ENCODE data around the gene BCL2L11. TPM values are rescaled to one million over a fixed set of nuclear protein-coding genes. Genes with fewer than 3 reads are reported as not detected.
A peak's percentile ranks its signal among the peaks of the same experiment; 100 is the strongest.

The BCL2L11 gene
- total RNA-seq, 1 donor from 2014 or later: 221 TPM

GRCh38 chr2:111155610-111156009, 34.9 kb downstream of the BCL2L11 start:
- intact Hi-C loops (cut with micrococcal nuclease): no loop called here
- ATAC-seq (ENCODE audit: low read depth) (no peak), DNase-seq (no peak)
- POLR2A ChIA-PET: interaction anchor here (1.0 to 4.9 kb wide), 7 partner anchors 9 to 63 kb away, joined by 3 to 136 read pairs (median 38); partner anchors contain the start of gene BCL2L11
- peaks cover 57% of the 10 kb centered on the region for H3K4me1 Mint-ChIP-seq
- H3K36me3 Mint-ChIP-seq (ENCODE audit: low read depth): peaks cover 85% of the 10 kb centered on the region
- H3K4me3 Mint-ChIP-seq: peak overlapping the region; percentile 35
- H3K27me3 Mint-ChIP-seq: no peaks in the 10 kb centered on the region
- H3K9me3 Mint-ChIP-seq: no peaks in the 10 kb centered on the region
- CTCF ChIA-PET: interaction anchor here (1.1 to 2.9 kb wide), 3 partner anchors 8 to 38 kb away, joined by 3 to 15 read pairs (median 10); partner anchors contain the start of gene BCL2L11
- H3K27ac Mint-ChIP-seq: peak overlapping the region; percentile 95
- no peak for TF ChIP-seq CTCF (IDR thresholded peaks at IDR 0.05)

- H3K4me1 Mint-ChIP-seq: peaks cover 58% of the 10 kb centered on the region
- no peak for TF ChIP-seq CTCF (IDR thresholded peaks at IDR 0.05)
- H3K4me3 Mint-ChIP-seq: peak overlapping the region; percentile 61
- H3K36me3 Mint-ChIP-seq (ENCODE audit: low read depth): peaks cover 84% of the 10 kb centered on the region
- ATAC-seq (ENCODE audit: low read depth) (no peak), DNase-seq (no peak)
- intact Hi-C loops (cut with micrococcal nuclease): no loop called here
- H3K9me3 Mint-ChIP-seq: no peaks in the 10 kb centered on the region
- ChIA-PET POLR2A (interaction anchor here (0.6 to 4.9 kb wide), 24 partner anchors 10 to 549 kb away, joined by 3 to 136 read pairs (median 7); partner anchors contain the start of gene BCL2L11), CTCF (interaction anchor here (0.7 to 2.9 kb wide), 8 partner anchors 9 to 490 kb away, joined by 3 to 15 read pairs (median 7); partner anchors contain the start of gene BCL2L11)
- no peaks in the 10 kb centered on the region for H3K27me3 Mint-ChIP-seq
- peak overlapping the region; percentile 95 for H3K27ac Mint-ChIP-seq
Measured at GRCh38 chr2:111156529-111156928, 35.8 kb downstream of the BCL2L11 start.

- H3K36me3 Mint-ChIP-seq (ENCODE audit: low read depth): peaks cover 83% of the 10 kb centered on the region
- DNase-seq (peak; percentile 51), ATAC-seq (ENCODE audit: low read depth) (peak; percentile 69)
- CTCF ChIA-PET: interaction anchor here (0.7 to 2.9 kb wide), 9 partner anchors 11 to 489 kb away, joined by 3 to 15 read pairs (median 6); partner anchors contain the start of gene BCL2L11
- H3K9me3 Mint-ChIP-seq: no peaks in the 10 kb centered on the region
- peak overlapping the region; percentile 95 for H3K27ac Mint-ChIP-seq
- no peak for TF ChIP-seq CTCF (IDR thresholded peaks at IDR 0.05)
- intact Hi-C loops (cut with micrococcal nuclease): loop anchor here (1.0 kb wide), 6 partner anchors 10 to 548 kb away; partner anchors contain the start of gene BCL2L11
- H3K4me1 Mint-ChIP-seq: peaks cover 64% of the 10 kb centered on the region
- H3K27me3 Mint-ChIP-seq: no peaks in the 10 kb centered on the region
- H3K4me3 Mint-ChIP-seq: peak overlapping the region; percentile 73
- POLR2A ChIA-PET: interaction anchor here (0.6 to 4.9 kb wide), 27 partner anchors 11 to 549 kb away, joined by 3 to 136 read pairs (median 5); partner anchors contain the start of gene BCL2L11
Measured at GRCh38 chr2:111157071-111157661, 36.5 kb downstream of the BCL2L11 start.

- POLR2A ChIA-PET: interaction anchor here (0.6 to 4.9 kb wide), 24 partner anchors 11 to 548 kb away, joined by 3 to 136 read pairs (median 6); partner anchors contain the start of gene BCL2L11
- intact Hi-C loops (cut with micrococcal nuclease): loop anchor here (1.0 kb wide), 6 partner anchors 10 to 548 kb away; partner anchors contain the start of gene BCL2L11
- CTCF ChIA-PET: interaction anchor here (0.8 to 2.9 kb wide), 8 partner anchors 10 to 81 kb away, joined by 3 to 15 read pairs (median 6); partner anchors contain the start of gene BCL2L11
- no peak for DNase-seq
- peak overlapping the region; percentile 73 for H3K4me3 Mint-ChIP-seq
- H3K4me1 Mint-ChIP-seq: peaks cover 71% of the 10 kb centered on the region
- peak; percentile 65 for ATAC-seq (ENCODE audit: low read depth)
- peaks cover 83% of the 10 kb centered on the region for H3K36me3 Mint-ChIP-seq (ENCODE audit: low read depth)
- no peaks in the 10 kb centered on the region for H3K9me3 Mint-ChIP-seq
- no peak for TF ChIP-seq CTCF (IDR thresholded peaks at IDR 0.05)
- no peaks in the 10 kb centered on the region for H3K27me3 Mint-ChIP-seq
- peak overlapping the region; percentile 95 for H3K27ac Mint-ChIP-seq
Measured at GRCh38 chr2:111157798-111158197, 37.1 kb downstream of the BCL2L11 start.

- no peak overlapping the region for H3K4me3 Mint-ChIP-seq
- ChIA-PET POLR2A (interaction anchor here (0.6 to 4.9 kb wide), 5 partner anchors 9 to 59 kb away, joined by 3 to 100 read pairs (median 6); partner anchors contain the start of gene BCL2L11), CTCF (no interaction called here)
- H3K9me3 Mint-ChIP-seq: no peaks in the 10 kb centered on the region
- H3K36me3 Mint-ChIP-seq (ENCODE audit: low read depth): peaks cover 84% of the 10 kb centered on the region
- H3K4me1 Mint-ChIP-seq: peaks cover 79% of the 10 kb centered on the region
- DNase-seq (no peak), ATAC-seq (ENCODE audit: low read depth) (no peak)
- H3K27ac Mint-ChIP-seq: peak overlapping the region; percentile 50
- H3K27me3 Mint-ChIP-seq: no peaks in the 10 kb centered on the region
- TF ChIP-seq CTCF (IDR thresholded peaks at IDR 0.05): no peak
- intact Hi-C loops (cut with micrococcal nuclease): no loop called here
Measured at GRCh38 chr2:111159641-111160040, 38.9 kb downstream of the BCL2L11 start.

All from activated B cell treated with CpG ODN at 0.5 μM for 24 hours (primary cell).